Trophoblast cell (in vitro differentiated cells and primary cell): ENCODE measurements around the gene NT5C2.

ENCODE experiments used
- DNase-seq, 2 donors: peaks; one replicate each; pipeline ENCODE4 v3.0.0-alpha.2; 2016
- H2AFZ ChIP-seq: 2 replicates; pipeline ENCODE4 v1.6.1; 2013; ENCODE audit warnings: low read length, moderate library complexity, mild to moderate bottlenecking; ENCODE audit not compliant: insufficient read depth, poor library complexity
- H2AK5ac ChIP-seq: 2 replicates; pipeline ENCODE4 v1.6.1; 2013; ENCODE audit warnings: mild to moderate bottlenecking, low read length
- H2BK120ac ChIP-seq: 2 replicates; pipeline ENCODE4 v1.6.1; 2013; ENCODE audit warnings: low read length, mild to moderate bottlenecking, moderate library complexity; ENCODE audit not compliant: insufficient read depth, poor library complexity
- H2BK12ac ChIP-seq: 2 replicates; pipeline ENCODE4 v1.6.1; 2013; ENCODE audit warnings: mild to moderate bottlenecking, low read length, moderate library complexity
- H2BK5ac ChIP-seq: 2 replicates; pipeline ENCODE4 v1.6.1; 2013; ENCODE audit warnings: low read length, low read depth, moderate library complexity, mild to moderate bottlenecking; ENCODE audit not compliant: poor library complexity
- H3K14ac ChIP-seq: 2 replicates; pipeline ENCODE4 v1.6.1; 2013; ENCODE audit warnings: mild to moderate bottlenecking, low read length
- H3K18ac ChIP-seq: 2 replicates; pipeline ENCODE4 v1.6.1; 2013; ENCODE audit warnings: mild to moderate bottlenecking, low read length
- H3K23ac ChIP-seq: 2 replicates; pipeline ENCODE4 v1.6.1; 2013; ENCODE audit warnings: low read length
- H3K27ac ChIP-seq: 2 replicates; pipeline ENCODE4 v1.5.1; 2013; ENCODE audit warnings: low read depth, mild to moderate bottlenecking, inconsistent platforms, low read length, moderate library complexity
- H3K27me3 ChIP-seq: 2 replicates; pipeline ENCODE4 v1.6.1; 2013; ENCODE audit warnings: inconsistent platforms, mild to moderate bottlenecking, low read length, moderate library complexity; ENCODE audit not compliant: insufficient read depth
- H3K36me3 ChIP-seq, 2 experiments: 1 replicate in 1 of 2; 2 replicates in 1 of 2; pipeline ENCODE4 v1.6.1; 2013; ENCODE audit warnings: low read length in 2 of 2, mild to moderate bottlenecking in 2 of 2, moderate library complexity in 1 of 2; ENCODE audit not compliant: insufficient read depth in 2 of 2, control insufficient read depth in 1 of 2
- H3K4ac ChIP-seq: 2 replicates; pipeline ENCODE4 v1.6.1; 2013; ENCODE audit warnings: low read depth, mild to moderate bottlenecking, low read length, moderate library complexity
- H3K4me1 ChIP-seq, 2 experiments: 1 replicate in 1 of 2; 2 replicates in 1 of 2; pipeline ENCODE4 v1.6.1; 2013; ENCODE audit warnings: low read length in 2 of 2, mild to moderate bottlenecking in 2 of 2, moderate library complexity in 1 of 2; ENCODE audit not compliant: insufficient read depth in 2 of 2, control insufficient read depth in 1 of 2
- H3K4me2 ChIP-seq: 2 replicates; pipeline ENCODE4 v1.6.1; 2013; ENCODE audit warnings: inconsistent platforms, mild to moderate bottlenecking, low read length, moderate library complexity
- H3K4me3 ChIP-seq: 2 replicates; pipeline ENCODE4 v1.5.1; 2013; ENCODE audit warnings: mild to moderate bottlenecking, low read depth, low read length, inconsistent platforms
- H3K79me1 ChIP-seq: one replicate; pipeline ENCODE4 v1.6.1; 2013; ENCODE audit warnings: low read length
- H3K79me2 ChIP-seq: 2 replicates; pipeline ENCODE4 v1.6.1; 2013; ENCODE audit warnings: low read length, mild to moderate bottlenecking; ENCODE audit not compliant: control insufficient read depth, insufficient read depth, poor library complexity
- H3K9ac ChIP-seq: 2 replicates; pipeline ENCODE4 v1.6.1; 2013; ENCODE audit warnings: mild to moderate bottlenecking, low read length
- H3K9me3 ChIP-seq: 2 replicates; pipeline ENCODE4 v1.6.1; 2013; ENCODE audit warnings: low read depth, mild to moderate bottlenecking, control low read depth, inconsistent platforms, low read length; ENCODE audit not compliant: insufficient read depth
- H4K12ac ChIP-seq: 2 replicates; pipeline ENCODE4 v1.6.1; 2013; ENCODE audit warnings: low read depth, mild to moderate bottlenecking, low read length, moderate library complexity
- H4K8ac ChIP-seq: 2 replicates; pipeline ENCODE4 v1.6.1; 2013; ENCODE audit warnings: low read depth, mild to moderate bottlenecking, low read length, moderate library complexity
- H4K91ac ChIP-seq: one replicate; pipeline ENCODE4 v1.6.1; 2013; ENCODE audit warnings: low read depth, mild to moderate bottlenecking, low read length, moderate library complexity
- WGBS: extraction: QIAGEN DNeasy Blood & Tissue Kit; methylation state at CpG from one replicate; pipeline ENCODE4 v1.1.7; 2013; ENCODE audit warnings: missing lambda C conversion rate; ENCODE audit not compliant: insufficient read length, insufficient coverage; ENCODE audit errors: extremely low coverage; 5-methylcytosine and 5-hydroxymethylcytosine counted together

NT5C2 gene

DNA sequence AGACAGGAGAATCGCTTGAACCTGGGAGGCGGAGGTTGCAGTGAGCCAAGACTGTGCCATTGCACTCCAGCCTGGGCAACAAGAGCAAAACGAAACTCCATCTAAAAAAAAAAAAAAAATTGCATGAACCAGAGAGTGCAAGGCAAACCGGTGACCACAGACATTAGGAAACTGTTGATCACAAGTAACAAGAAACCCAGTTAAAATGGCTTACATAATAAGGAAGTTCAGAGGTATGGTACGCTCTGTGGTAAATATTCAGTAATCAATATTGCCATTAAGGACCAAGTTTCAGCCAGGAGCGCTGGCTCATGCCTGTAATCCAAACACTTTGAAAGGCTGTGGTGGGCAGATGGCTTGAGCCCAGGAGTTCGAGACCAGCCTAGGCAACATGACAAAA is 9.2 kb upstream of the NT5C2 start:
- Histone ChIP-seq H3K4me2 (no peak overlapping the region), H2BK120ac (no peak overlapping the region), H3K14ac (no peak overlapping the region), H3K4ac (no peak overlapping the region), H3K18ac (no peak overlapping the region), H2BK5ac (no peak overlapping the region), H3K79me1 (peaks cover 2% of the 10 kb centered on the region), H3K9ac (no peak overlapping the region), H3K9me3 (no peaks in the 10 kb centered on the region), H4K91ac (no peak overlapping the region), H2AK5ac (no peak overlapping the region), H2AFZ (no peak overlapping the region), H3K4me1 (peaks cover 7 to 8% of the 10 kb centered on the region in 2 experiments), H3K79me2 (no peaks in the 10 kb centered on the region), H3K23ac (no peak overlapping the region), H3K27ac (no peak overlapping the region), H3K27me3 (no peaks in the 10 kb centered on the region), H3K4me3 (no peak overlapping the region), H4K8ac (no peak overlapping the region), H2BK12ac (no peak overlapping the region), H3K36me3 (no peaks in the 10 kb centered on the region), H4K12ac (no peak overlapping the region)
- no peak for DNase-seq
- WGBS, result no CpG with 5 or more reads among the region's 7 CpGs

DNA sequence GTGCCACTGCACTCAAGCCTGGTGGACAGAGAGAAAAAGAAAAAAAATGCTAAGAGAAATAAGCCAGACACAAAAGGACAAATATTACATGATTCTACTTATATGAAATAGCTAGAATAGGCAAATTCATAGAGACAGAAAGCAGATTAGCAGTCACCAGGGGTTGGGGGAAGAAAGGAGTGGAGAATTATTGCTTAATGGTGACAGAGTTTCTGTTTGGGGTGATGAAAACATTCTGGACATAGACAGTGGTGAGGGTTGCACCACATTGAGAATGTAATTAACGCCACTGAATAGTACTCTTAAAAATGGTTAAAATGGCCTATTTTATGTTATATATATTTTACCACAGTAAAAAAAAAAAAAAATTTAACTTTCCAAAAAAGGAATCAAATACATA is 6.4 kb upstream of the NT5C2 start:
- no peak overlapping the region for H2AK5ac ChIP-seq
- no peak overlapping the region for H2AFZ ChIP-seq
- no peak overlapping the region for H3K4ac ChIP-seq
- no peak overlapping the region for H3K14ac ChIP-seq
- no peak overlapping the region for H3K4me2 ChIP-seq
- no peak overlapping the region for H3K4me3 ChIP-seq
- no peak overlapping the region for H3K27ac ChIP-seq
- H3K79me2 ChIP-seq, result no peaks in the 10 kb centered on the region
- H2BK120ac ChIP-seq, result no peak overlapping the region
- H2BK5ac ChIP-seq, result no peak overlapping the region
- peaks cover 4 to 9% of the 10 kb centered on the region in 2 experiments for H3K4me1 ChIP-seq
- no peak overlapping the region for H4K12ac ChIP-seq
- no peak overlapping the region for H3K9ac ChIP-seq
- H4K91ac ChIP-seq, result no peak overlapping the region
- no peaks in the 10 kb centered on the region for H3K36me3 ChIP-seq
- H3K27me3 ChIP-seq, result no peaks in the 10 kb centered on the region
- no peak overlapping the region for H2BK12ac ChIP-seq
- no peak overlapping the region for H4K8ac ChIP-seq
- H3K18ac ChIP-seq, result no peak overlapping the region
- H3K23ac ChIP-seq, result no peak overlapping the region
- no peak for DNase-seq
- H3K9me3 ChIP-seq, result no peaks in the 10 kb centered on the region
- no CpG with 5 or more reads among the region's 1 CpG for WGBS
- H3K79me1 ChIP-seq, result no peaks in the 10 kb centered on the region

DNA sequence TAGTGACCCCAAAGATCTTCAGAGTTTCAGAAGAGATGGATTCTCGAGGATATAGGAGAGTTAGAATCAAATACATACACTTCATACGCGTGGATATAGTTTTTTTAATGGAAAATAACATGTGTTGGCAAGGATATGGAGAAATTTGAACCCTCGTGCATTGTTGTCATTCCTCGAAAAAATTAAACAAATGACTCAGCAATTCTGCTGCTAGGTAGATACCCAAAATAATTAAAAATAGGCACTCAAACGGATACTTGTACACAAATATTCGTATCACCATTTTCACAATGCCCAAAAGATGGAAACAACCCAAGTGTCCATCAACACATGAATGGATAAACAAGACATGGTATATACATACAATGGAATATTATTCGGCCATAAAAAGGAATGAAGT is 5.6 kb upstream of the NT5C2 start:
- WGBS, result no CpG with 5 or more reads among the region's 8 CpGs
- Histone ChIP-seq H4K8ac (no peak overlapping the region), H3K4me2 (no peak overlapping the region), H3K27ac (no peak overlapping the region), H3K18ac (no peak overlapping the region), H3K23ac (no peak overlapping the region), H3K9ac (no peak overlapping the region), H3K36me3 (no peaks in the 10 kb centered on the region), H2BK120ac (no peak overlapping the region), H2BK5ac (no peak overlapping the region), H3K4me3 (no peak overlapping the region), H3K4me1 (peaks cover 5 to 8% of the 10 kb centered on the region in 2 experiments), H4K12ac (no peak overlapping the region), H2AK5ac (no peak overlapping the region), H3K9me3 (no peaks in the 10 kb centered on the region), H2AFZ (no peak overlapping the region), H4K91ac (no peak overlapping the region), H3K14ac (no peak overlapping the region), H3K27me3 (no peaks in the 10 kb centered on the region), H2BK12ac (no peak overlapping the region), H3K4ac (no peak overlapping the region), H3K79me1 (no peaks in the 10 kb centered on the region), H3K79me2 (no peaks in the 10 kb centered on the region)
- no peak for DNase-seq

DNA sequence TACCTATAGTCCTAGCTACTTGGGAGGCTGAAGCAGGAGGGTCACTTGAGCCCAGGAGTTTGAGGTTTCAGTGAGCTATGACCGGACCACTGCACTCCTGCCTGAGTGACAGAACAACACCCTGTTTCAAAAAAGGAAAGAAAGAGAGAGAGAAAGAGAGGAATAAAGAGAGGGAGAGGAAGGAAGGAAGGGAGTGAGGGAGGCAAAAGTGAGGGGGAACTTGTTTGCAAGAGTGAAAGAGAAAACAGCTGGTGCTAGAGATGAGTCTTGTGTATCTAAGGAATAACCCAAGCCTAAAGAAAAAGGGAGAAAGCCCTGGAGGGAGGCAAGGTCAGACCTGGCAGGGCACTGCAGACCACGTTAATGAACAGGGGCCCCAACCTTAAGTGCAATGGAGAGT is 4.8 kb upstream of the NT5C2 start:
- H3K9ac ChIP-seq, result no peak overlapping the region
- H3K79me1 ChIP-seq, result peaks cover 5% of the 10 kb centered on the region
- DNase-seq, result no peak
- no peak overlapping the region for H3K4me2 ChIP-seq
- H2BK120ac ChIP-seq, result no peak overlapping the region
- no peak overlapping the region for H3K23ac ChIP-seq
- H3K14ac ChIP-seq, result no peak overlapping the region
- H4K91ac ChIP-seq, result no peak overlapping the region
- peaks cover under 1% of the 10 kb centered on the region for H3K79me2 ChIP-seq
- no peak overlapping the region for H4K8ac ChIP-seq
- H3K4me3 ChIP-seq, result no peak overlapping the region
- H3K4ac ChIP-seq, result no peak overlapping the region
- peaks cover 8 to 9% of the 10 kb centered on the region in 2 experiments for H3K4me1 ChIP-seq
- H3K27ac ChIP-seq, result no peak overlapping the region
- no peak overlapping the region for H4K12ac ChIP-seq
- no peak overlapping the region for H2BK5ac ChIP-seq
- H2AFZ ChIP-seq, result no peak overlapping the region
- H3K27me3 ChIP-seq, result no peaks in the 10 kb centered on the region
- no peak overlapping the region for H2AK5ac ChIP-seq
- H3K9me3 ChIP-seq, result no peaks in the 10 kb centered on the region
- no peaks in the 10 kb centered on the region for H3K36me3 ChIP-seq
- H3K18ac ChIP-seq, result no peak overlapping the region
- WGBS, result no CpG with 5 or more reads among the region's 2 CpGs
- H2BK12ac ChIP-seq, result no peak overlapping the region
